Progenitor cell of endocrine pancreas (in vitro differentiated cells): ENCODE results near the gene OVCH1. TPM values are rescaled to one million over a fixed set of nuclear protein-coding genes. Genes with fewer than 3 reads are reported as not detected.

ENCODE experiments used
- DNase-seq: peaks from one replicate; pipeline ENCODE4 v3.0.0; 2021; ENCODE audit warnings: low spot score; ENCODE audit not compliant: unreplicated experiment
- H3K27ac Mint-ChIP-seq: 2 replicates; pipeline ENCODE4 v1.8.0; 2021; ENCODE audit warnings: mild to moderate bottlenecking, moderate library complexity, mixed read lengths
- H3K27me3 Mint-ChIP-seq: 2 replicates; pipeline ENCODE4 v1.8.0; 2021; ENCODE audit warnings: mixed read lengths
- H3K36me3 Mint-ChIP-seq: 2 replicates; pipeline ENCODE4 v1.8.0; 2022; ENCODE audit warnings: mixed read lengths; ENCODE audit not compliant: insufficient read depth
- H3K4me1 Mint-ChIP-seq: 2 replicates; pipeline ENCODE4 v1.8.0; 2021; ENCODE audit warnings: low read depth, mixed read lengths
- H3K4me3 Mint-ChIP-seq: 2 replicates; pipeline ENCODE4 v1.8.0; 2021; ENCODE audit warnings: low read depth, mild to moderate bottlenecking, moderate library complexity, mixed read lengths
- H3K9me3 Mint-ChIP-seq: 2 replicates; pipeline ENCODE4 v1.8.0; 2021; ENCODE audit warnings: low read depth, mixed read lengths
- total RNA-seq: library from RNA; stranded (reverse); gene quantifications from 2 replicates; pipeline ENCODE4 v1.2.1, GENCODE V29; 2021
- TF ChIP-seq, protein P1 (sequence below): fragments of 200-600 bp; sonication (generic); IDR thresholded peaks from one replicate; pipeline ENCODE4 v1.5.0; 2021; ENCODE audit warnings: antibody characterized with exemption, mild to moderate bottlenecking; ENCODE audit not compliant: unreplicated experiment

Gene OVCH1
- total RNA-seq, 1 donor from 2014 or later: 0.65 TPM

DNA sequence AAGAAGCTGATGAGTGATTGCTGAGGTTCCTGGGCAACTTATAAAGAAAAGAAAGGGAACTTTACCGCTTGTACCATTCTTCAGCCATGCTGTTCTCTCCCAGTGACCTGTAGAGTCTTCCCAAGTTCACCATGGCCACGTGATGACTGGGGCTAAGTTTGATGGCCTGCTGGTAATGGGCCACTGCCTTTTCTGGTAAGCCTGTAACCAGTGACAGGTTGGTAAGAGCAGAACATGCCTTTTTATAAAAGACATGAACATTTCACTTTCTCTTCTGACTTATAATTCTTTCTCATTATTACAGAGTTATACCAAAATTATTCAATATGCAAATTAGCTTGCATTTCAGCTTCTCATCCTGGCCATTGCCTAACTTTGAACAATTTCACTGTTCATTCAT lies 20.9 kb upstream of the OVCH1 start:
- TF ChIP-seq, protein P1, sequence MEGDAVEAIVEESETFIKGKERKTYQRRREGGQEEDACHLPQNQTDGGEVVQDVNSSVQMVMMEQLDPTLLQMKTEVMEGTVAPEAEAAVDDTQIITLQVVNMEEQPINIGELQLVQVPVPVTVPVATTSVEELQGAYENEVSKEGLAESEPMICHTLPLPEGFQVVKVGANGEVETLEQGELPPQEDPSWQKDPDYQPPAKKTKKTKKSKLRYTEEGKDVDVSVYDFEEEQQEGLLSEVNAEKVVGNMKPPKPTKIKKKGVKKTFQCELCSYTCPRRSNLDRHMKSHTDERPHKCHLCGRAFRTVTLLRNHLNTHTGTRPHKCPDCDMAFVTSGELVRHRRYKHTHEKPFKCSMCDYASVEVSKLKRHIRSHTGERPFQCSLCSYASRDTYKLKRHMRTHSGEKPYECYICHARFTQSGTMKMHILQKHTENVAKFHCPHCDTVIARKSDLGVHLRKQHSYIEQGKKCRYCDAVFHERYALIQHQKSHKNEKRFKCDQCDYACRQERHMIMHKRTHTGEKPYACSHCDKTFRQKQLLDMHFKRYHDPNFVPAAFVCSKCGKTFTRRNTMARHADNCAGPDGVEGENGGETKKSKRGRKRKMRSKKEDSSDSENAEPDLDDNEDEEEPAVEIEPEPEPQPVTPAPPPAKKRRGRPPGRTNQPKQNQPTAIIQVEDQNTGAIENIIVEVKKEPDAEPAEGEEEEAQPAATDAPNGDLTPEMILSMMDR: no peak
- Mint-ChIP-seq H3K27me3 (no peaks in the 10 kb centered on the region), H3K4me1 (no peaks in the 10 kb centered on the region), H3K27ac (no peak overlapping the region), H3K4me3 (no peak overlapping the region), H3K36me3 (peaks cover 5% of the 10 kb centered on the region), H3K9me3 (no peaks in the 10 kb centered on the region)
- no peak for DNase-seq

DNA sequence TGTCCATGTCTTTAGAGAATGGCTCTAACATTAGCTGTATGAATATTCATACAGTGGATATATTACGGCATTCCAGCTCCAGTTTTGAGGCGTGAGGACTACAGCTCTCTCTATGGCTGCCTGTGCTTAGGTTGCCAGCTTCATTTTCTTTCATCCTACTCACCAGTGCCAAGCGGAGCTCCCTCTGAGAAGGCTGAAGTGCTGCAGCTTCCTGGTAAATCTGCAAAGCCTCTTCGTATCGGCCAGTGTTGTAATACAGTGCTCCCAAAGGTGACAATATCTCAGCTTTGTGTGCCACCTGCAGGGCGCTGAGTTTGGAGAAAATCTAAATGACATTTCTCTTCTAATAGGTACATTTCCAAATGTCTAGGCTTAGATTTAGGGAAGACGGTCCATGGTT lies 19.8 kb upstream of the OVCH1 start:
- no peaks in the 10 kb centered on the region for H3K27me3 Mint-ChIP-seq
- no peaks in the 10 kb centered on the region for H3K9me3 Mint-ChIP-seq
- H3K36me3 Mint-ChIP-seq: peaks cover 5% of the 10 kb centered on the region
- DNase-seq: no peak
- no peak overlapping the region for H3K27ac Mint-ChIP-seq
- TF ChIP-seq, protein P1: peak; percentile 26
- no peaks in the 10 kb centered on the region for H3K4me1 Mint-ChIP-seq
- H3K4me3 Mint-ChIP-seq: no peak overlapping the region

DNA sequence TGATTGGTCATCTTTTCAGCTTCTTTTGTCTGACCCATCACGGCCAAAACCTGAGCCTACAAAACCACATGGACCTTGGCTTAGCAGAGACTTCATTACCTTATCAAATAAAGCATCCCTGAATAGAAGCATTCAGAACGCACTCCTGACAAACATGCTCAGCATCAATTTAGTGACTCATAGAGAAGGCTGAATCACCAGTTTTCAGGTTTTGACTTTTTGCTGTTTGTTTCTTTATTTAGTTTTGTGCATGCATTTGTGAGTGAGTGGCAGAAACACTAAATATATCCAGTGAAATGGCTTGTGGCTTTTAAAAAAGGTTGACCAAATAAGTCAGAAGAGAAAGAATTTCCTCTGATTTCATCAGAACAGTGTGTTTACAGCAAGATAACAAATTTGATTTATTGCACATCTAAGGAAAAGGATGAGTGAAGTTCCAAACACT lies 19.0 kb upstream of the OVCH1 start:
- TF ChIP-seq, protein P1: no peak
- Mint-ChIP-seq H3K27ac (no peak overlapping the region), H3K4me1 (peaks cover 2% of the 10 kb centered on the region), H3K36me3 (peaks cover 5% of the 10 kb centered on the region), H3K9me3 (no peaks in the 10 kb centered on the region), H3K4me3 (no peak overlapping the region), H3K27me3 (no peaks in the 10 kb centered on the region)
- no peak for DNase-seq

DNA sequence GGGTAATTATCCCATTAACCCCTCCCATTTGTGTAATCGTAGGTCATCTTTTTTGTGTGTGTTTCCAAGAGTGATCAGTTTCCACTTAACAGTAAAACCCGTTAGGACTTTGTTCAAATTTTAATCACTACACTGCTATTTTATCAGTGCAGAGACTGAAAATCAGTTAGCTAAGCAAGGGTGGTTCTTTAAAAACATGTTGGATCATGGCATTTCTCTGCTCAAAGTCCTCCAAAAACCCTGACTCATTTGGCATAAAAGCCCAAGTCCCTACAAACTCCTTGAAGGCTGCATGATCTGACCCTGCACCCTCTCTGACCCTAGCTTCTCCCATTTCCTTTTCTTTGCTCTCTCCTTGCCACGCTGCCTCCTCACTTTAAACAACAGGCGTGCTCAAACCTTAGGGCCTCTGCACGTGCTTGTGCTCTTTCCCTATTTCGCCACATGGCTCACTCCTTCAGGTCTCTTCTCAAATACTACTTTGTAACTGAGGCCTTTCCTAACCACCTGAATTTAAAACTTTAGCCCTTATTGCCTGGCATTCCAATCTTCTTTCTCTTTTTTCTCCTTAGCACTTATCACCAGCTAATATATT lies 13.2 kb upstream of the OVCH1 start:
- H3K4me1 Mint-ChIP-seq: peaks cover 8% of the 10 kb centered on the region
- TF ChIP-seq, protein P1: no peak

DNA sequence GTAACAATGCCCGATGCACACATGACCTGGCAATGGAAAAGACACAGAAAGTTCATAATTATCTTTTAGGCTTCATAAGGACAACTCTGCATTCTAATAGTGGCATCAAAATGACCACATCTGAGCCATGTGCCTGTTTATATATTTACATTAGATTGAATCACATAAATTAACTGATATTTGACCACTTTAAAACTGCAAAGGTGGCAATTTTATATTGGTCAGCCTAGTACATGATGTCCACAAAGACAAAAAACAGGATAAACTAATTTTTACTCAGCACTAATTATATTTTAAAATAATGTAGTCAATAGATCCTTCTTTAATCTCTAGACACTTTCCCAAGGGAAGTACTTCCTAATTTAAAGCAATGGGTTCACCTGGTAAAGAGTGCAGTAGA lies 12.0 kb upstream of the OVCH1 start:
- TF ChIP-seq, protein P1: no peak
- Mint-ChIP-seq H3K36me3 (peaks cover 5% of the 10 kb centered on the region), H3K4me1 (peaks cover 8% of the 10 kb centered on the region), H3K4me3 (no peak overlapping the region), H3K27me3 (no peaks in the 10 kb centered on the region), H3K9me3 (no peaks in the 10 kb centered on the region), H3K27ac (no peak overlapping the region)
- DNase-seq: no peak

More for the DNA sequence above, 13.2 kb upstream of the OVCH1 start:
- H3K27ac Mint-ChIP-seq: no peak overlapping the region
- H3K36me3 Mint-ChIP-seq: peaks cover 6% of the 10 kb centered on the region
- no peaks in the 10 kb centered on the region for H3K9me3 Mint-ChIP-seq
- no peak overlapping the region for H3K4me3 Mint-ChIP-seq
- DNase-seq: no peak
- H3K27me3 Mint-ChIP-seq: no peaks in the 10 kb centered on the region
